H1 (cell line): ENCODE measurements around the gene ERGIC3. TPM values are rescaled to one million over a fixed set of nuclear protein-coding genes. Genes with fewer than 3 reads are reported as not detected.

Experiments
- MAFK ChIP-seq: IDR thresholded peaks from 2 replicates; pipeline ENCODE4 v1.6.1; 2012; ENCODE audit warnings: low read depth, mild to moderate bottlenecking, improper control_type of control experiment, low read length
- polyA plus RNA-seq, 7 experiments: library from polyadenylated mRNA; depleted of rRNA in 3 of 7; stranded (reverse) in 5 of 7; unstranded in 2 of 7; fragments of >200 nt in 5 of 7; fragments of 200-250 nt in 2 of 7; gene quantifications; 1 replicate in 5 of 7; 2 replicates in 1 of 7; 4 replicates in 1 of 7; pipeline versions ENCODE4 v1.2.1 to v1.2.3, GENCODE V29; 2011 to 2013; ENCODE audit warnings: missing spikeins in 2 of 7, mixed read lengths in 2 of 7
- total RNA-seq: library from RNA; stranded (reverse); fragmentation: NEBNext Ultra II Directional; extraction: Animal tissue kit (Norgen Biotek cat#: 25700); gene quantifications from 2 replicates; pipeline ENCODE4 v1.2.1, GENCODE V29; 2021
- TF ChIP-seq, protein P1 (sequence below): fragments of 300-600 bp; sonication (generic); IDR thresholded peaks from 2 replicates; pipeline ENCODE4 v1.7.1; 2012; ENCODE audit warnings: low read length, moderate library complexity, mild to moderate bottlenecking, inconsistent platforms; ENCODE audit not compliant: insufficient replicate concordance

The ERGIC3 gene
- total and polyA plus RNA-seq, 2 of the 8 experiments (the other 6 are each of a cell fraction or from before 2014, with no cell fraction given): 178 to 341 TPM

DNA sequence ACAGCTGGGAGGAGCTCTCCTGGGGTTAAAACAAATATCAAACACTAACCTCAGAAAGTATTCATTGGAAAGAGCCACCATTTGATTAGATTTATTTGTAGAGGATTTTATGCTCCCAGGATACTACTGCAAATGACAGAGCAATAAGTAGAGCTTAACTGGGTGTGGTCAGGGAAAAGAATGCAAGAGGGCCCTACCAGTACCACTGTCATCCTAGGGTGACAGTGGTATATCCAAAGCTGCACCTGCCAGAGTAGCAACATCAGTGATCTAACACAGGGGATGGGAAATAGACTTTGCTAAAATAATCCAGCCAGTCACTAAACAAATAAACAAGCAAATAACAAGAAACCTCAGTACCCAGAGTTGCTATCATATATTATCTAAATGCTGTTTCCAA lies 29.7 kb downstream of the ERGIC3 start (continued):
- TF ChIP-seq, protein P1, sequence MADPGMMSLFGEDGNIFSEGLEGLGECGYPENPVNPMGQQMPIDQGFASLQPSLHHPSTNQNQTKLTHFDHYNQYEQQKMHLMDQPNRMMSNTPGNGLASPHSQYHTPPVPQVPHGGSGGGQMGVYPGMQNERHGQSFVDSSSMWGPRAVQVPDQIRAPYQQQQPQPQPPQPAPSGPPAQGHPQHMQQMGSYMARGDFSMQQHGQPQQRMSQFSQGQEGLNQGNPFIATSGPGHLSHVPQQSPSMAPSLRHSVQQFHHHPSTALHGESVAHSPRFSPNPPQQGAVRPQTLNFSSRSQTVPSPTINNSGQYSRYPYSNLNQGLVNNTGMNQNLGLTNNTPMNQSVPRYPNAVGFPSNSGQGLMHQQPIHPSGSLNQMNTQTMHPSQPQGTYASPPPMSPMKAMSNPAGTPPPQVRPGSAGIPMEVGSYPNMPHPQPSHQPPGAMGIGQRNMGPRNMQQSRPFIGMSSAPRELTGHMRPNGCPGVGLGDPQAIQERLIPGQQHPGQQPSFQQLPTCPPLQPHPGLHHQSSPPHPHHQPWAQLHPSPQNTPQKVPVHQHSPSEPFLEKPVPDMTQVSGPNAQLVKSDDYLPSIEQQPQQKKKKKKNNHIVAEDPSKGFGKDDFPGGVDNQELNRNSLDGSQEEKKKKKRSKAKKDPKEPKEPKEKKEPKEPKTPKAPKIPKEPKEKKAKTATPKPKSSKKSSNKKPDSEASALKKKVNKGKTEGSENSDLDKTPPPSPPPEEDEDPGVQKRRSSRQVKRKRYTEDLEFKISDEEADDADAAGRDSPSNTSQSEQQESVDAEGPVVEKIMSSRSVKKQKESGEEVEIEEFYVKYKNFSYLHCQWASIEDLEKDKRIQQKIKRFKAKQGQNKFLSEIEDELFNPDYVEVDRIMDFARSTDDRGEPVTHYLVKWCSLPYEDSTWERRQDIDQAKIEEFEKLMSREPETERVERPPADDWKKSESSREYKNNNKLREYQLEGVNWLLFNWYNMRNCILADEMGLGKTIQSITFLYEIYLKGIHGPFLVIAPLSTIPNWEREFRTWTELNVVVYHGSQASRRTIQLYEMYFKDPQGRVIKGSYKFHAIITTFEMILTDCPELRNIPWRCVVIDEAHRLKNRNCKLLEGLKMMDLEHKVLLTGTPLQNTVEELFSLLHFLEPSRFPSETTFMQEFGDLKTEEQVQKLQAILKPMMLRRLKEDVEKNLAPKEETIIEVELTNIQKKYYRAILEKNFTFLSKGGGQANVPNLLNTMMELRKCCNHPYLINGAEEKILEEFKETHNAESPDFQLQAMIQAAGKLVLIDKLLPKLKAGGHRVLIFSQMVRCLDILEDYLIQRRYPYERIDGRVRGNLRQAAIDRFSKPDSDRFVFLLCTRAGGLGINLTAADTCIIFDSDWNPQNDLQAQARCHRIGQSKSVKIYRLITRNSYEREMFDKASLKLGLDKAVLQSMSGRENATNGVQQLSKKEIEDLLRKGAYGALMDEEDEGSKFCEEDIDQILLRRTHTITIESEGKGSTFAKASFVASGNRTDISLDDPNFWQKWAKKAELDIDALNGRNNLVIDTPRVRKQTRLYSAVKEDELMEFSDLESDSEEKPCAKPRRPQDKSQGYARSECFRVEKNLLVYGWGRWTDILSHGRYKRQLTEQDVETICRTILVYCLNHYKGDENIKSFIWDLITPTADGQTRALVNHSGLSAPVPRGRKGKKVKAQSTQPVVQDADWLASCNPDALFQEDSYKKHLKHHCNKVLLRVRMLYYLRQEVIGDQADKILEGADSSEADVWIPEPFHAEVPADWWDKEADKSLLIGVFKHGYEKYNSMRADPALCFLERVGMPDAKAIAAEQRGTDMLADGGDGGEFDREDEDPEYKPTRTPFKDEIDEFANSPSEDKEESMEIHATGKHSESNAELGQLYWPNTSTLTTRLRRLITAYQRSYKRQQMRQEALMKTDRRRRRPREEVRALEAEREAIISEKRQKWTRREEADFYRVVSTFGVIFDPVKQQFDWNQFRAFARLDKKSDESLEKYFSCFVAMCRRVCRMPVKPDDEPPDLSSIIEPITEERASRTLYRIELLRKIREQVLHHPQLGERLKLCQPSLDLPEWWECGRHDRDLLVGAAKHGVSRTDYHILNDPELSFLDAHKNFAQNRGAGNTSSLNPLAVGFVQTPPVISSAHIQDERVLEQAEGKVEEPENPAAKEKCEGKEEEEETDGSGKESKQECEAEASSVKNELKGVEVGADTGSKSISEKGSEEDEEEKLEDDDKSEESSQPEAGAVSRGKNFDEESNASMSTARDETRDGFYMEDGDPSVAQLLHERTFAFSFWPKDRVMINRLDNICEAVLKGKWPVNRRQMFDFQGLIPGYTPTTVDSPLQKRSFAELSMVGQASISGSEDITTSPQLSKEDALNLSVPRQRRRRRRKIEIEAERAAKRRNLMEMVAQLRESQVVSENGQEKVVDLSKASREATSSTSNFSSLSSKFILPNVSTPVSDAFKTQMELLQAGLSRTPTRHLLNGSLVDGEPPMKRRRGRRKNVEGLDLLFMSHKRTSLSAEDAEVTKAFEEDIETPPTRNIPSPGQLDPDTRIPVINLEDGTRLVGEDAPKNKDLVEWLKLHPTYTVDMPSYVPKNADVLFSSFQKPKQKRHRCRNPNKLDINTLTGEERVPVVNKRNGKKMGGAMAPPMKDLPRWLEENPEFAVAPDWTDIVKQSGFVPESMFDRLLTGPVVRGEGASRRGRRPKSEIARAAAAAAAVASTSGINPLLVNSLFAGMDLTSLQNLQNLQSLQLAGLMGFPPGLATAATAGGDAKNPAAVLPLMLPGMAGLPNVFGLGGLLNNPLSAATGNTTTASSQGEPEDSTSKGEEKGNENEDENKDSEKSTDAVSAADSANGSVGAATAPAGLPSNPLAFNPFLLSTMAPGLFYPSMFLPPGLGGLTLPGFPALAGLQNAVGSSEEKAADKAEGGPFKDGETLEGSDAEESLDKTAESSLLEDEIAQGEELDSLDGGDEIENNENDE: no peak
- TF ChIP-seq MAFK: no peak
- TF ChIP-seq, all 59 proteins: peak for 0
